ENCODE measurements around the gene AMZ2. TPM values are rescaled to one million over a fixed set of nuclear protein-coding genes. Genes with fewer than 3 reads are reported as not detected.
"Not testable (repeated sequence)": the region's sequence is repeated elsewhere in the genome, so short reads cannot be mapped to it uniquely, and the experiment has no call there.

The AMZ2 gene
- total RNA-seq, result 42.1 and 55.4 TPM in 2 replicates

GRCh38 chr17:68247445-68248198, at the start of gene AMZ2:
AMZ2 (plus strand) TSS chr17:68248043; CDS start chr17:68250188, 2,145 bp downstream.
- CTCF ChIA-PET, result interaction anchor here (1.0 to 3.0 kb wide), 8 partner anchors 9 to 209 kb away, joined by 3 to 15 read pairs (median 6); no protein-coding TSS in a partner anchor
- intact Hi-C loops (cut with micrococcal nuclease), result loop anchor here (1.0 to 5.0 kb wide), 10 partner anchors 10 to 430 kb away; partner anchors contain the start of genes ARSG, PRKAR1A, SLC16A6 and WIPI1
- DNase-seq (peak; percentile 100), ATAC-seq (ENCODE audit: low read depth) (peak; percentile 87)
- Mint-ChIP-seq H3K9me3 (no peaks in the 10 kb centered on the region), H3K4me3 (peak within 1 kb of the TSS; percentile 92), H3K27ac (peak within 1 kb of the TSS; percentile 95), H3K36me3 (ENCODE audit: low read depth) (peaks cover 27% of the 10 kb centered on the region), H3K27me3 (no peaks in the 10 kb centered on the region), H3K4me1 (peaks cover 53% of the 10 kb centered on the region)
- POLR2A ChIA-PET, result interaction anchor here (0.6 to 6.2 kb wide), 24 partner anchors 8 to 216 kb away, joined by 3 to 285 read pairs (median 11); partner anchors contain the start of genes ARSG, SLC16A6 and WIPI1
- no peak for TF ChIP-seq CTCF (IDR thresholded peaks at IDR 0.05)

GRCh38 chr17:68198931-68199836, 48.7 kb upstream of the AMZ2 start:
- DNase-seq (peak; percentile 53), ATAC-seq (ENCODE audit: low read depth) (peak; percentile 19)
- intact Hi-C loops (cut with micrococcal nuclease), result loop anchor here (1.0 kb wide), 1 partner anchor 15 kb away; no protein-coding TSS in a partner anchor
- H3K27ac Mint-ChIP-seq, result peak overlapping the region; percentile 56
- peaks cover 10% of the 10 kb centered on the region for H3K27me3 Mint-ChIP-seq
- no peak for TF ChIP-seq CTCF (IDR thresholded peaks at IDR 0.05)
- no peaks in the 10 kb centered on the region for H3K36me3 Mint-ChIP-seq (ENCODE audit: low read depth)
- H3K9me3 Mint-ChIP-seq, result no peaks in the 10 kb centered on the region
- CTCF ChIA-PET, result interaction anchor here (0.7 to 5.8 kb wide), 8 partner anchors 9 to 142 kb away, joined by 3 to 96 read pairs (median 14); partner anchors contain the start of gene AMZ2
- POLR2A ChIA-PET, result interaction anchor here (0.7 to 7.5 kb wide), 12 partner anchors 15 to 259 kb away, joined by 3 to 192 read pairs (median 7); partner anchors contain the start of genes AMZ2, ARSG, SLC16A6 and WIPI1
- peaks cover 44% of the 10 kb centered on the region for H3K4me1 Mint-ChIP-seq
- H3K4me3 Mint-ChIP-seq, result peak overlapping the region; percentile 81

- no peak for TF ChIP-seq CTCF (IDR thresholded peaks at IDR 0.05)
- ChIA-PET CTCF (interaction anchor here (0.7 to 5.8 kb wide), 16 partner anchors 10 to 264 kb away, joined by 3 to 96 read pairs (median 5); partner anchors contain the start of gene AMZ2), POLR2A (interaction anchor here (0.7 to 7.5 kb wide), 14 partner anchors 16 to 258 kb away, joined by 3 to 192 read pairs (median 6); partner anchors contain the start of genes AMZ2, ARSG and SLC16A6)
- DNase-seq, result no peak
- Mint-ChIP-seq H3K27ac (peak overlapping the region; percentile 56), H3K4me1 (peaks cover 49% of the 10 kb centered on the region), H3K27me3 (peaks cover 10% of the 10 kb centered on the region), H3K4me3 (peak overlapping the region; percentile 81), H3K9me3 (no peaks in the 10 kb centered on the region), H3K36me3 (ENCODE audit: low read depth) (no peaks in the 10 kb centered on the region)
- intact Hi-C loops (cut with micrococcal nuclease), result loop anchor here (1.0 to 10.0 kb wide), 6 partner anchors 16 to 385 kb away; no protein-coding TSS in a partner anchor
- ATAC-seq (ENCODE audit: low read depth), result no peak
Measured at GRCh38 chr17:68199837-68200688, 47.8 kb upstream of the AMZ2 start.

- peak; percentile 46 for ATAC-seq (ENCODE audit: low read depth)
- Mint-ChIP-seq H3K4me3 (peak overlapping the region; percentile 81), H3K4me1 (peaks cover 44% of the 10 kb centered on the region), H3K9me3 (no peaks in the 10 kb centered on the region), H3K27ac (peak overlapping the region; percentile 56), H3K36me3 (ENCODE audit: low read depth) (no peaks in the 10 kb centered on the region), H3K27me3 (peaks cover 10% of the 10 kb centered on the region)
- DNase-seq, result peak; percentile 81
- peak; percentile 39 for TF ChIP-seq CTCF (IDR thresholded peaks at IDR 0.05)
- ChIA-PET CTCF (interaction anchor here (0.5 to 5.8 kb wide), 16 partner anchors 8 to 263 kb away, joined by 3 to 96 read pairs (median 4); partner anchors contain the start of gene AMZ2), POLR2A (interaction anchor here (0.6 to 7.5 kb wide), 12 partner anchors 16 to 235 kb away, joined by 3 to 192 read pairs (median 8); partner anchors contain the start of genes AMZ2, ARSG and SLC16A6)
- intact Hi-C loops (cut with micrococcal nuclease), result loop anchor here (1.0 to 10.0 kb wide), 5 partner anchors 29 to 386 kb away; no protein-coding TSS in a partner anchor
Measured at GRCh38 chr17:68200689-68201417, 47.0 kb upstream of the AMZ2 start.

GRCh38 chr17:68201418-68201771, 46.4 kb upstream of the AMZ2 start:
- ChIA-PET POLR2A (interaction anchor here (0.6 to 7.5 kb wide), 12 partner anchors 11 to 235 kb away, joined by 3 to 192 read pairs (median 8); partner anchors contain the start of genes AMZ2, ARSG and SLC16A6), CTCF (interaction anchor here (0.5 to 5.8 kb wide), 15 partner anchors 9 to 262 kb away, joined by 3 to 96 read pairs (median 5); partner anchors contain the start of gene AMZ2)
- Mint-ChIP-seq H3K4me1 (peaks cover 43% of the 10 kb centered on the region), H3K4me3 (peak overlapping the region; percentile 11)
- not testable (repeated sequence) for DNase-seq; H3K27ac Mint-ChIP-seq; ATAC-seq (ENCODE audit: low read depth); H3K36me3 Mint-ChIP-seq (ENCODE audit: low read depth); H3K27me3 Mint-ChIP-seq; H3K9me3 Mint-ChIP-seq
- intact Hi-C loops (cut with micrococcal nuclease), result loop anchor here (2.0 to 10.0 kb wide), 2 partner anchors 261 to 387 kb away; no protein-coding TSS in a partner anchor

- H3K27ac Mint-ChIP-seq; H3K4me3 Mint-ChIP-seq; H3K36me3 Mint-ChIP-seq (ENCODE audit: low read depth); H3K9me3 Mint-ChIP-seq; ATAC-seq (ENCODE audit: low read depth); H3K27me3 Mint-ChIP-seq; DNase-seq: not testable (repeated sequence)
- ChIA-PET POLR2A (interaction anchor here (0.6 to 8.5 kb wide), 6 partner anchors 18 to 213 kb away, joined by 6 to 192 read pairs (median 12); partner anchors contain the start of gene AMZ2), CTCF (interaction anchor here (2.6 to 5.8 kb wide), 4 partner anchors 18 to 46 kb away, joined by 14 to 96 read pairs (median 46); partner anchors contain the start of gene AMZ2)
- intact Hi-C loops (cut with micrococcal nuclease), result loop anchor here (10.0 kb wide), 1 partner anchor 388 kb away; no protein-coding TSS in a partner anchor
- H3K4me1 Mint-ChIP-seq, result peaks cover 50% of the 10 kb centered on the region
Measured at GRCh38 chr17:68202321-68202720, 45.5 kb upstream of the AMZ2 start.
